NCI-H1417 (cell line): ENCODE data around the gene EN1.

Experiments
- DNase-seq, 3 experiments: peaks; one replicate each; lab custom pipeline; 2025; lab: John Stamatoyannopoulos, UW

EN1 gene

DNA sequence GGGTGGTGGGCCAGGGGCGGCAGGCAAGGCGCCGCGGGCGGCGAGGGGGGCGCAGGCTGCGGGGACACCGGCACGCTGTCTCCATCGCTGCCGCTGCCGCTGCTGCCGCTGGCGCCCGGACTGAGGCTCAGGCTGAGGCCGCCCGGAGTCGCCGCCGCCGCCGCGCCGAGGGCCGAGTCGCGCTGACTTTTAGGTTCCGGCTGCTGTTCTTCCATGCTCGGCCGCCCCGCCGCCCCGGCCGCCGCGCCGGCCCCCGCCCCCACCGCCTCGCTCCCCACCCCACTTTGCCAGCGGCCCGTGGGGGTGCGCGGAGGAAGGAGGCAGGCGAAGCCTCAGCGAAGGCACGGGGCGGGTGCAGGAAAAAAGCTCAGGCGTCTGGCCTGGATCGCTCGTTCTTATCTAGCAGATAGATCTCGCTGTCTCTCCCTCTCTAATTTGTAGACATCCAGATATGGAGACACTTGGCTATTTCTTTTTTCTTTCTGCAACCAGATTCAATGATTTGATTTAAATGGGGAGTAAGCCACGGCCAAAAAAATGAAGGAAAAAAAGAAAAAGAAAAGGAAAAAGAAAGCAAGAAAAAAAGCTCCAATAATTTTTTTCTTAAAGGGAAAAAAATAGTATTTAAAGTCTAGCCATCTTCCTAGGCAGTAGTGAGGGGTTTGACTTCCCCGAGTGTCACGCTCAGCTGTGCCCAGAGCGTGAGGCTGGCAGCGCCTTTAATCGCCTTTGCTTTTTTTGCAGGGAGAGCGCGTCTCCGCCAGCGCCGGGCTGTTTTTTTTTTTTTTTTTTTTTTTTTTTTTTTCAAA lies at the start of gene EN1:
Gene EN1 (minus strand): TSS at position 696 of the 809 bp plus-strand sequence. CDS start 481 bp downstream, at position 215.
- peak in 2 of 3 experiments; percentile 46 to 68 for DNase-seq

DNA sequence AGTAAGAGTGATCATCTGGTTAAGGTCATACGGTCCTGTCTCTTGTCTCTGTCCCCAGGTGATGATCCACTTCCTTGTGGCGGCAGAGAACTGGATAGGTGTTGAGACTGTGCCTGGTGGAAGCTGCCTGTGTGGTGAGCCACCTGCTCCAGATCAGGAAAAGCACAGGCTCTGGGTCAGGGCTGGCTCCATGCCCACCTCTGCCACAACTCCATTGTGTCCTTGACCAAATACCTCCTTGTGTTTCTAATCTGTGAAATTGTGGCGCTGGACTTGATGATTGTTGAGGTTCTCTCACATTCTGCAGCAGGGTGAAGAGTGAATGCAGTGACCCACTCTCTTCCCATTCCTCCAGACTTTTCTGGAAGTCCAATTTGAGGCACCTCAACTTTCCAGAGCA lies 45.7 kb upstream of the EN1 start:
- DNase-seq = no peak

DNA sequence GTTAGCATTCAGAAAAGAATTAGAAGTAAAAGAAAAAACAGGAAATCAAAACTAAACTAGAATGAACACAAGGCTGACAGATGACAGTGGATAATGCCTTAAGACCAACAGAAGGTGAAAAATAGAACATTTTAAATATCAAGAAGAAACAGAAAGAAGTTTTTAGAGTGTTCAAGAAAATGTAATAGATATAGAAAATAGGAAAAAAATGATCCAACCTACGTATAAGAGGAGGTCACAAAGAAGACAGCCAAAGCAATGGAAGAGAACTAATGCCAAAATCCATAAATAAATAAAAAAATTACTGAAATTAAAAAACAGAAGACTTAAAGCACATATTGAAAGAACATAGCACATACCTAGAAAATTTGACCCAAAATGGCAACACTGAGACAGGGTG lies 42.5 kb upstream of the EN1 start:
- DNase-seq = no peak

DNA sequence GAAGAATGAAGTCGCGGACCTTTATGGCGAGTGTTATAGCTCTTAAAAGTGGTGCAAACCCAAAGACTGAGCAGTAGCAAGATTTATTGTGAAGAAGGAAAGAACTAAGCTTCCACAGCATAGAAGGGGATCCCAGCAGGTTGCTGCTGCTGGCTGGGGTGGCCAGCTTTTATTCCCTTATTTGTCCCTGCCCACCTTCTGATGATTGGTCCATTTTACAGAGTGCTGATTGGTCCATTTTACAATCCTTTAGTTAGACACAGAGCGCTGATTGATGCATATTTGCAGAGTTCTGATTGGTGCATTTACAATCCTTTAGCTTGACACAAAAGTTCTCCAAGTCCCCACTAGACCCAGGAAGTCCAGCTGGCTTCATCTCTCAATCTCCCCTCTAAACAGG lies 36.3 kb upstream of the EN1 start:
- no peak for DNase-seq

- peak; percentile 61 to 87 (median 61) for DNase-seq
These were observed 35.4 kb upstream of the EN1 start for GRCh38 chr2:118882693-118883336.

GRCh38 chr2:118881490-118882129 lies 34.2 kb upstream of the EN1 start:
- peak; percentile 58 to 89 (median 77) for DNase-seq

DNA sequence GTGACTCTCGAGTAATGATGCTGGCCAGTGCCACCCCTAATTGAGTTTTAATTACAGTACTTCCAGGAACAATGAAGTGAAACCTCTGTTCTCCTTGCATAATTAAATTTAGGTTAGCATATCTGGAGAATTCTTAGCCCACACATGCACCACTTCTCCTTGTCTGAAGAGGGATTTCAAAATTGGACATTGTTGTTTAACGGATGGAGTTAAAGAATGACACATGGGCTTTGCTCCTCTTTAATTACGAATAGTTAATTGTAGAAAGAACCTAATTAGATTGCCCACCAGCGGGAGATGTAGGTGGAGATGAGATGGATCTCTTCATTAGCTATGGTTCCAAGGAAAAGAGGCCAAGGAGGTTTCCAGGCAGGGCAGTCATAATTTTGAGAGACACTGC lies 33.1 kb upstream of the EN1 start:
- DNase-seq = no peak

DNA sequence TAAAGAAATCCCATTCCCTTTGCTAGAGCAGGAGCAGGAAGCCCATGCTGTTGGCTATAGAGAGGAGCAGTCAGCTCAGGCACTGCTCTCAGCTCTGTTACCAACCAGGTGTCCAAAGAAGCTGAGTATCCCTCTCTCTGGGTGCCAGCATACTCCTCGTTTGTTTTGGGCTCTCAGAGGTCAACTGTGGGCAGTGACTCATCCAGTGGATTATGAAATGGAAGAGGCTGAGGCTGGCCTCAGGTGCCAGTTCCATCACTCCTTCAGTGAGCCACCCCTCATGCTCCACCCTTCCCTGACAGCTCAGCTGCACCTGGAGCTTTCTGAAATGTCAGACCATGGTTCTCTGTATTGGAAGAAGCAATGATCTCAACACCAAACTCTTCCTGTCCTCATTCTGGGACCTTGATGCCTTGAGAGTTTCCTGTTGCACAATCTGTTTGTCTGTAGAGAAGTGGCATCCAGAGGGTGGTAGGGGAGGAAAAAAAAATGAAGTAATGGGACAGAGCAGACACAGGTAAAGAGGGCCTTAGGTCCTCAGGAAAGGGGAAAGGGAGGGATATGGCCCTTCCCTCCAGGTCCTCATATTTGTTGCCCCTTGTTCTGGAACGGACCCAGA lies 31.2 kb upstream of the EN1 start:
- no peak for DNase-seq

DNA sequence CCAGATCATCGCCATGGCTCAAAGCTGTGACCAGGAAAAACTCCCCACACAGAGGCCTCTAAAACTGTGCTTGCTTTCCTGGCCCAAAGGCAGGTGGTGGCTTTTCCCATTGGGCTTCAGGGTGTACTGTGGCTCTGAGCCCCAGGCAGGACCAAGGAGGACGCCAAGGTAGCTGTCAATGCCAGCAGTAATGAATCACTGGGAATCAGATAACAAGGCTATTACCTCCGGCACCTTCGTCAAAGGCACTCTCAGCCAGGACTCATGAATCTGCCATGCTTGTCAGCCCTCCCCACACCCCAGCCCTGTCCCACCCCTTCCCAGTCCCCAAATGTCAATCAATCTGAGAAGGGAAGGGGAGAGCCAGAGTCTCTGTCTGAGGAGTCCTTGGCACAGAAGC lies 27.9 kb upstream of the EN1 start:
- DNase-seq = no peak

- no peak for DNase-seq
These were observed 26.9 kb upstream of the EN1 start for GRCh38 chr2:118874324-118874723.

- peak in 2 of 3 experiments; percentile 32 to 69 for DNase-seq
These were observed 17.7 kb upstream of the EN1 start for GRCh38 chr2:118865106-118865505.

DNA sequence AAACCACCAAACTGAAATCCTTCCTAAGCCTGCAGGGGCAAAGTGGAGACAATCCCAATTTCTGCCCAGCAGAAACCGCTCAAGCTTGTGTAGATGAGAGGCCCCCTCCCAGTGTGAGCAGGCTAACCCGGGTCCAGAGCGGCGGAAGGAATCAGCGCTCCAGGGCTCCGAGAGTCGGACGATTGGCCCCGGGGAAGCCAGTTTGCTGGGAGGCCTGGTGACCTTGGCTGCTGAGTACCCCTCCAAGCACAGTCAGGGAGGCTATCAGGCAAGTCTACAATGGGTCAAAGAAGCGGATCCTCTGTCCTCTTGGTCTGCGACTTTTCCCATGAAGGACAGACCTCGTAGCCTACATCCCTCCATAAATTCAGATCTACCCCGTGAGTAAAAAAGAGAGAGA lies 16.8 kb upstream of the EN1 start:
- DNase-seq = no peak

GRCh38 chr2:118861731-118862130 lies 14.3 kb upstream of the EN1 start:
- no peak for DNase-seq

GRCh38 chr2:118861242-118861641 lies 13.8 kb upstream of the EN1 start:
- no peak for DNase-seq

GRCh38 chr2:118860506-118860905 lies 13.1 kb upstream of the EN1 start:
- DNase-seq = no peak

GRCh38 chr2:118859157-118859770 lies 11.8 kb upstream of the EN1 start:
- DNase-seq = no peak

- DNase-seq = no peak
These were observed 11.2 kb upstream of the EN1 start for GRCh38 chr2:118858485-118859156.

DNA sequence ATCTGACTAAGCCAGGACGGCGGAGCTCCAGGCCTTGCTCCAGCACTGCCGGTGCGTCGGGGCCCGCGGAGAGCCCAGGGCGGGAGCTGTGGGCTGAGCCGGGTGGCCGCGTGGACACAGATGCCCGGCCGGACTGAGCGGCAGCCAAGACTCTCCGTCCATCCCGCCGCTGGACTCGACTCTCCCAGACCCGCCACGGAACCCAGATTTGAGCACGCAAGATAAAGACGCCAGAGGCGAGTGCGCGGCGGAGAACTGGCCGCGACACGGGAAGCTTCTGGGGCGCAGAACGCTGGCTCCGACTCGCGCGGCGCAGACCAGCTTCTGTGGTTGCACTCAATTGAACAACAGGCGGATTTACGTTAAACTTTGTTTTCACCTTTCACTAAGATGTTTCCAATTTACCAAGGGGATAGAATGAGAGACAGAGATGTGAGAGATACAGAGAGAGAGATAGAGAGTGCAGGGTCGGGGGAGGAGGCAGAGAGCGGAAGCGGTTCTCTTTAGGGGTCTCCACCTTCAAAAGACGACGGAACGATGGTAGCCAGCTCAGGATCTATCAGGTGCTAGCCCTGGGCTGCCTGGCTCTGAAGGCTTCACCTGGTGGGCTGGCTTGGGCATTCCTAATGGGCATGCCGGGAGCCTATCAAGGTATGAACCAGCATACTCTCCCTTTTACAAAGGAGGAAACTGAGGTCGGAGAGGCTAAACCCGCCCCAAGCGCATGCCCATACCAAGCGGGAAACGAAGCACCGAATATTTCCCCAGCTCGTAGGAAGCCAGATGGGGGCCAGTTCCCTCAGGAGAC lies 10.4 kb upstream of the EN1 start:
- DNase-seq = no peak

- no peak for DNase-seq
These were observed 9.7 kb upstream of the EN1 start for GRCh38 chr2:118856978-118857676.

DNA sequence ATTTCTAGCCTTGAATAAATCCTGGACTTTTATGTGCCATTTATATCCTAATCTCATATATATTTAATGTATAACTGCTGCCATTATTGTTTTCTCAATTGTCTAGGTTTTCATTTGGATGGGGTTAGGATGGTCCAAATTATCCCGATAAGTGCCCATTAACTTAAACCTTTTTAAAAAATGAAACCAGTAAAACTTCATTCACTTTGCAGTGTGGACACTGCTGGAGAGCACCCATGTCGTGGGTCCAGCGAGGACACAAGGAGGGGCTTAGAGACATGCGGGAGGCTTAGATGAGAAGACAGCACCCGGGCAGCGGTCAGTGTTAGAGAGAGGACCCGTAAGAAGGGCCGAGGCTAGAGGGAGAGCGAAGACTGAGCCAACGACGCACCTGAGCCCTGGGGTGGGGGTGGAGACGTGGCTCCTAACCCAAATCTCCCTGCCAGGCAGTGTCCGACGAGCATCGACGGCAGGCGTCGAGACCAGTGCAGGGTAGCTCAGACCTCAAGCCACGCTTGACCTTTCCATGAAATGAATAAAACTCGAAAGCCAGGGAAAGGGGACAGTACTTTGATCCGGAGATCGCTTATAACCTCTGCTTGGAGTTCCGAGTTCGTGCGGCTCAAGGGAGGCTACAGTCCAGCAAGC lies 9.0 kb upstream of the EN1 start:
- DNase-seq = no peak
